GM12891 (cell line): ENCODE results near the gene KLK12.

Experiments
- PAX5 ChIP-seq: IDR thresholded peaks from 2 replicates; pipeline ENCODE4 v1.6.1; 2011; ENCODE audit warnings: low read length, moderate library complexity, mild to moderate bottlenecking; ENCODE audit not compliant: insufficient read depth, severe bottlenecking
- POLR2A ChIP-seq: IDR thresholded peaks from 2 replicates; pipeline ENCODE4 v1.6.1; 2011; ENCODE audit warnings: low read depth, low read length, control low read depth
- POLR2AphosphoS5 ChIP-seq: IDR thresholded peaks from 2 replicates; pipeline ENCODE4 v1.6.1; 2011; ENCODE audit warnings: low read depth, low read length, control low read depth
- POU2F2 ChIP-seq: IDR thresholded peaks from 2 replicates; pipeline ENCODE4 v1.6.1; 2011; ENCODE audit warnings: low read depth, mild to moderate bottlenecking, control low read depth, low read length, moderate library complexity
- SPI1 ChIP-seq: IDR thresholded peaks from 2 replicates; pipeline ENCODE4 v1.6.1; 2011; ENCODE audit warnings: low read depth, low read length, control low read depth
- TAF1 ChIP-seq: IDR thresholded peaks from 2 replicates; pipeline ENCODE4 v1.6.1; 2011; ENCODE audit warnings: low read depth, low read length, control low read depth

GRCh38 chr19:51015691-51016267 is 19.0 kb downstream of the KLK12 start:
- TF ChIP-seq POLR2AphosphoS5 (no peak), SPI1 (no peak), POLR2A (no peak), TAF1 (no peak), POU2F2 (no peak), PAX5 (no peak)
